Measurements from ENCODE around the gene MYO1F.
"Not testable (repeated sequence)": the region's sequence is repeated elsewhere in the genome, so short reads cannot be mapped to it uniquely, and the experiment has no call there.

The MYO1F gene

GRCh38 chr19:8569066-8569771, 8.0 kb downstream of the MYO1F start:
- no peak for TF ChIP-seq CTCF (IDR thresholded peaks at IDR 0.05; ENCODE audit: low read depth, low read length, missing control alignments)
- no peak overlapping the region for H3K4me3 ChIP-seq (ENCODE audit: low read depth, low read length)
- DNase-seq (ENCODE audit: low read depth) = peak; percentile 85
- in situ Hi-C loops (cut with HindIII; ENCODE audit: low sequenced_read_pairs) = no loop called here

GRCh38 chr19:8567522-8568172, 9.6 kb downstream of the MYO1F start:
- TF ChIP-seq CTCF (IDR thresholded peaks at IDR 0.05; ENCODE audit: low read depth, low read length, missing control alignments) = no peak
- H3K4me3 ChIP-seq (ENCODE audit: low read depth, low read length) = no peak overlapping the region
- in situ Hi-C loops (cut with HindIII; ENCODE audit: low sequenced_read_pairs) = no loop called here
- DNase-seq (ENCODE audit: low read depth) = no peak

GRCh38 chr19:8566855-8567254, 10.4 kb downstream of the MYO1F start:
- no peak for TF ChIP-seq CTCF (IDR thresholded peaks at IDR 0.05; ENCODE audit: low read depth, low read length, missing control alignments)
- in situ Hi-C loops (cut with HindIII; ENCODE audit: low sequenced_read_pairs) = no loop called here
- H3K4me3 ChIP-seq (ENCODE audit: low read depth, low read length) = no peak overlapping the region
- DNase-seq (ENCODE audit: low read depth) = no peak

- in situ Hi-C loops (cut with HindIII; ENCODE audit: low sequenced_read_pairs); H3K4me3 ChIP-seq (ENCODE audit: low read depth, low read length); DNase-seq (ENCODE audit: low read depth): not testable (repeated sequence)
These were observed 12.4 kb downstream of the MYO1F start for GRCh38 chr19:8564866-8565265.

- no peak overlapping the region for H3K4me3 ChIP-seq (ENCODE audit: low read depth, low read length)
- TF ChIP-seq CTCF (IDR thresholded peaks at IDR 0.05; ENCODE audit: low read depth, low read length, missing control alignments) = no peak
- no peak for DNase-seq (ENCODE audit: low read depth)
- in situ Hi-C loops (cut with HindIII; ENCODE audit: low sequenced_read_pairs) = no loop called here
These were observed 16.0 kb downstream of the MYO1F start for GRCh38 chr19:8561075-8561764.

GRCh38 chr19:8558325-8558724, 18.9 kb downstream of the MYO1F start:
- TF ChIP-seq CTCF (IDR thresholded peaks at IDR 0.05; ENCODE audit: low read depth, low read length, missing control alignments) = no peak
- DNase-seq (ENCODE audit: low read depth) = no peak
- no peak overlapping the region for H3K4me3 ChIP-seq (ENCODE audit: low read depth, low read length)
- in situ Hi-C loops (cut with HindIII; ENCODE audit: low sequenced_read_pairs) = no loop called here
